Muscle of arm (tissue), 12 donors: ENCODE measurements around the gene ORC3. TPM values are rescaled to one million over a fixed set of nuclear protein-coding genes. Genes with fewer than 3 reads are reported as not detected.
"Not testable (repeated sequence)": the region's sequence is repeated elsewhere in the genome, so short reads cannot be mapped to it uniquely, and the experiment has no call there.

Experiments
- DNase-seq: peaks from one replicate; pipeline ENCODE4 v3.0.0-alpha.2; 2013
- polyA plus RNA-seq, 12 donors: library from polyadenylated mRNA; unstranded; fragments of 120-200 nt; gene quantifications; one replicate each; pipeline ENCODE4 v1.2.1, GENCODE V29; 2013; ENCODE audit not compliant: insufficient read length in 12 of 12

ORC3 gene
- polyA plus RNA-seq, 12 donors: 20.4 to 31.6 (median 28.3) TPM; not detected in 1

DNA sequence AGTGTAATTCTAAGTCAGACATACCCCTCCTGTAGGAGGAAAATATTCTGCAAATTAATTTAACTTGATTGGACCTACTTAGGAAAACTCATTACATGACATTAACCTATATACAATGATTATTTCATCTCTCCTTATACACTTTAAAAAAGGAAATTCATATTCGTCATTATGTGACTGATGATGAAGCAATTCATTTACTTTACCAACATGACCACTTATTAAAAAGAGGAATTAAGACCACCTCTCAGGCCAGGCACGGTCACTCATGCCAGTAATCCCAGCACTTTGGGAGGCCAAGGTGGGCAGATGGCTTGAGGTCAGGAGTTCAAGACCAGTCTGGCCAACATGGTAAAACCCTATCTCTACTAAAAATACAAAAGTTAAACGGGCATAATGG lies 100.5 kb downstream of the ORC3 start:
- DNase-seq: no peak

DNA sequence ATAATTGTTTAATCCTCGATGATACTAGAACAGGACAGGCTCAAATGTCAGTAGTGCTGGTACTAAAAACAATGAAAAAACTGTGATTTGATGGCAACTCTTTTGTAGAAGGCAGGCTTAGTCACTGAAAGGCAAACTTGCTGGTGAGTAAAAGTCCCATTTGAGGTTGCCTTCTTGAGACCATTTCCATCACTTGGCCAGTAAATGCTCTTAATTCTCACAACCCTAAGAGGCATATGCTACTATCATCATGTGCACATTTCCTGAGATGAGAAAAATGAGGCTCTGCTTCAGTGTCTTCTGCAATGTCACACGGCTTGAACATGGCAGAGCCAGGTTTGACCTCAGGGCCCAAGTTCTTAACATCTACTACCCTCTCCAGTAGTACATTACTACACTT lies 102.2 kb downstream of the ORC3 start:
- no peak for DNase-seq

GRCh38 chr6:87696817-87697216 lies 106.9 kb downstream of the ORC3 start:
- DNase-seq: not testable (repeated sequence)

DNA sequence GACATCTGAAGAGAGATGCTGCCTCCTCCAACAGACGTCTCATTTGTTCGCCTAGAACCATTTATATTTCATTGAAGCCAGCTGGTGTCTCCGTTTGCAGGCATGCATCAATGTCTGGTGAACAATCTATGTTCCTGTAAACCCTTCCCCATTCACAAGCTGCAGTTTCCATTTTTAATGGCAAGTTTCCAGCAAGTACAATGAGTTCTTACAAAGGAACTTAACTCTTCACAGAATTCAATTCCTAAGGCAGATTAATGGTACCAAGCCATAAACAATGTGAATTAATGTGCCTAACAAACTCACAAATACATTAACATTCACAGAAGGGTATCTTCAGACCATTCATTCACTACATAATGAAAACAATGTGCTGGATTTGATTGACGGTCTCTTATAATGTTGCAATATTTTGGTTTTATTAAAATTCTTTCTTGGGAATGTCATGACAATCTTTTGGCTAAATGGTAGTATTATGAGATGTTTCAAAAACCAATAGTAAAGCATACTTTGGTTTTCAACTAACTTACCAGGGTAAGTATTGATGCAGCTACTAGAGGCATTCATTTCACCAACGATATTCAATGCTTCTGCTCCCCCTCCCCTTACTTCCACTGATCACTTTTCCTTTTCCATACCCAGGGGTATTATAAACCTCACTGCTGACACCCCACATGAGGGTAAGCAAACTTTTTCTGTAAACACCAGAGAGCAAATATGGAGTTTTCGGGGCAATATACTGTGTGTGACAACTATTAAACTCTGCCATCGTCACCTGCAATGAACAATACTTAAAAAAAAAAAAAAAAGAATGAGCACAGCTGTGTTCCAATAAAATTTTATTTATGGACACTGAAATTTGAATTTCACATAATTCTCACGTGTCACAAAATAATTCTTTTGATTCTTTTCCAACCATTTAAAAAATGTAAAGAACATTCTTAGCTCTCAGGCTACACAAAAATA lies 107.9 kb downstream of the ORC3 start:
- peak; percentile 57 for DNase-seq

GRCh38 chr6:87698547-87699006 lies 108.6 kb downstream of the ORC3 start:
- DNase-seq: no peak

GRCh38 chr6:87699576-87699975 lies 109.6 kb downstream of the ORC3 start:
- no peak for DNase-seq

DNA sequence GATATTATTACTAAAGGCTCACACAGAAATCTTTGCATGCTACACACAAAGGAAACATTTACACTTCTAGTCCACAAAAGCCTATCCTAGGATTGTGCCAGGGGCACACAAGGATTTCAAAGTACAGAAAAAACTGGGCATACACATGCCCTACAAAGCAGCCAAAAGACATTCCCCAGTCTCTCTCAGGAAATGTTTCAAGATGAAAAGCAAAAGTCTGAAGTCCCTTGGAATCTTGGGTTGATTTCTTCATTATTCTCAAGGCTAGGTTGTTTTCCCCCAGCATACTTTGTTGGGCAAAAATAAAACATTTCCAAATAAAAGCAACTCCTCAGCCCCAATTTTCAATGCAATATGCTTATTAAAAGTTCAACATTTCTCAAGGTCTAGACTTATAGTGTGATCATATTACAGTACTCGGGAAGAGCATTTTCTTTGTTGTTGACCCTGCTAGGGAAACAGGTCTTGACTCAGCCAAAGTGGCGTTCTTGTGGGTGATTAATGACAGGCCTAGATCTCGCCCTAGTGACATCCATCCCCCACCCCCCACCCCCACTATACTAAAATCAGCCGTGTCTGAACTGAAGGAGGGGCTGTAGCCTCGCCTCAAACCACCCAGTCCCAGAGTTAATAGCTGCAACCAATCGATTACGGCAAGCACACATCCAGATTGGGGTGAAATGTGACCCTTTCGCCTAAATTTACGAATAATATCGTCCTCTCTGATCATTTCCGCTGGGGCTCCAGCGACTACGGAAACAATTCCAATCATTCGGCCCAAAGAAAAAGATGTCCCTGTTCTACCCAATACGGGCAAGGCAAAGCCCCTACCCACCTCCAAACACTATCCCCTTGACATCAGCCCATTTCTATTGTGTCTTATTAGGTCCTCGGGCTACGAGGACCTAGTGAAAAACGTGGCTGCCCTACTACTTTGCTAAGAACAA lies 110.7 kb downstream of the ORC3 start:
- DNase-seq: peak; percentile 73

GRCh38 chr6:87701344-87701675 lies 111.4 kb downstream of the ORC3 start:
- DNase-seq: no peak

- peak; percentile 98 for DNase-seq
Observed at GRCh38 chr6:87701676-87702588, 112.0 kb downstream of the ORC3 start, which contains the start of gene AKIRIN2. Gene AKIRIN2 (minus strand): TSS chr6:87702233. CDS start chr6:87701684, 549 bp downstream.

DNA sequence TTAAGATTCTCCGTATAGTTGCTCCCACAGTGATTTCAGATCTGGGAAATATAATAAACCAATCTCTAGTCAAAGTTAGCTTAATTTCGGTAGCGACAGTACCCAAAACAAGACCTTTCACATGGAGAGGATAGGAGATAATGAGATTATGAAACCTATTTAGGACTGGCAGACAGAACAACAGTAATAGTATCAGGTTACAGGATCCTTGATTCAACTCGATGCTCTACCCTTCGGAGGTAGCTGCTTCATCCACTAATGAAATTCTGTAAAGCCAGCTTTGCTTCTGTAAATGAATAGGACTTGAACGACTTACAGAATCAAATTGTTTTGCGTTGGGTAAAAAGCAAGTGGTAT lies 112.6 kb downstream of the ORC3 start:
- no peak for DNase-seq

- not testable (repeated sequence) for DNase-seq
Observed at GRCh38 chr6:87703039-87703438, 113.1 kb downstream of the ORC3 start.

DNA sequence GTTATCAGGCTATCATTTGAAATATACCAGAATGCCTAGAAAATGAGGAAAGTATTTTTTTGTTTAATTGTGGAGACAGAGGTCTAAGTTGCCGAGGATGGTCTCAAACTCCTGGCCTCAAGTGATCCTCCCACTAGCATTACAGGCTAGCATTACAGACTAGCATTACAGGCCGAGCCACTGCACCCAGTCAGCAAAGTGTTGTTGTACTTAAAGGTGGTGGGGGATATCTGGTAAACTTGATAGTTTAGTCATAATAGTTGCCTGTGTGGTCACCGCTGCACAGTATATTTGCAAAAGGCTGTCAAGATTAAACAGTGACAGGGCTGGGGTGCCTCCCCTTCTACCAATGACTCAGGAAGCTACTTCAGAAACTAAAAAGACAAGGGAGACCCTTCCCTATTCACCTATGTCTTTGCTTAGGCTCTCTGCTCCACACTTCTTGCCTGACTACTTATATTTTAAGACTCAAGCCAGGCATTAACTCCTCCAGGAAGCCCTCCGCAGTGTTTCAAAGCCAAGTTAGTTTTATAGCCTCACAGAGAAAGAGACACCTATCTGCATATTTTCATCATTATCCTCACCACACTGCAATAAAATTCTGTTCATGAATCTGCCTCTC lies 115.2 kb downstream of the ORC3 start:
- no peak for DNase-seq

DNA sequence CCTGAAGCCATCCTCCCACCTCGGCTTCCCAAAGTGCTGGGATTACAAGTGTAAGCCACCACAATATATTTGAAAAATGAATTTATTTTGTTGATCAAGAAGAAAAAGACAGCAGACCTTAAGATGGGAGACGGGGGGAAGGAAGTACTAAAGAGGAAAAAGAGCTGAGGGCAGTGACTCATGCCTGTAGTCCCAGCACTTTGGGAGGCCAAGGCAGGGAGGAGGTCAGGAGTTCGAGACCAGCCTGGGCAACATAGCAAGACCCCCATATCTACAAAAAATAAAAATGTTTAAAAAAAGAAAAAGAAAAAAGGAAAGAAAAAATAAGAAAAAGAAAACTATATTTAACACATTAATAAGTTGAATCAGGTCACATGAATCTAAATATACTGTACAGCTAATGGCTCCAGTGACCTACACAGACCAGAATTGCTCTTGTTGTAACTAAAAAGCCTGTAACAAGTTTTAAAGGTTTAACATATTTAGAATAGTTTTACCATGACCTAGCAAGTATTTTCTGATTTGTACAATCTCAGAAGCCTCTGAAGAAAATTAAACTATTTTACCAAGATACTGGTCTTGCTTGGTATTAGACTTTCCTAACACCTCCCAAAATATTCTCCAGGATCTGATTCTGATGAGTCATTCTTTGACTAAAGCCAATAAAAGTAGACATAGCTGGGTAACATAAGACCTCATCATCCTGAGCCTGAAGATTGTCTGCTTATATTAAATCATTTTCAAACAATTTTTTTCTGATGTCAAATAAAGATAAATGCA lies 116.4 kb downstream of the ORC3 start:
- no peak for DNase-seq

DNA sequence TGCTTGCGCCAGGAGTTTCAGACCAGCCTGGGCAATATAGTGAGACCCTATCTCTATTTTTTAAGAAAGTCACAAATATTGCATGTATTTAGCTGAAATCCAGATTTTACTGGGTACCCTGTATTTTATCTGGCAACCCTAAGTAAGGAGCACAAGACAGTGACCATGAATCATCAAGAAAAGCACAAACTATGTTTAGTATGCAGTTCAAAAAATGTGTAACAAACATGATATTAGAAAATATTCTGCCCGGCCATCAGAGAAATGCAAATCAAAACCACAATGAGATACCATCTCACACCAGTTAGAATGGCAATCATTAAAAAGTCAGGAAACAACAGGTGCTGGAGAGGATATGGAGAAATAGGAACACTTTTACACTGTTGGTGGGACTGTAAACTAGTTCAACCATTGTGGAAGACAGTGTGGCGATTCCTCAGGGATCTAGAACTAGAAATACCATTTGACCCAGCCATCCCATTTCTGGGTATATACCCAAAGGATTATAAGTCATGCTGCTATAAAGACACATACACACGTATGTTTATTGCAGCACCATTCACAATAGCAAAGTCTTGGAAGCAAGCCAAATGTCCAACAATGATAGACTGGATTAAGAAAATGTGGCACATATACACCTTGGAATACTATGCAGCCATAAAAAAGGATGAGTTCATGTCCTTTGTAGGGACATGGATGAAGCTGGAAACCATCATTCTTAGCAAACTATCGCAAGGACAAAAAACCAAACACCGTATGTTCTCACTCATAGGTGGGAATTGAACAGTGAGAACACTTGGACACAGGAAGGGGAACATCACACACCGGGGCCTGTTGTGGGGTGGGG lies 118.9 kb downstream of the ORC3 start:
- DNase-seq: not testable (repeated sequence)

DNA sequence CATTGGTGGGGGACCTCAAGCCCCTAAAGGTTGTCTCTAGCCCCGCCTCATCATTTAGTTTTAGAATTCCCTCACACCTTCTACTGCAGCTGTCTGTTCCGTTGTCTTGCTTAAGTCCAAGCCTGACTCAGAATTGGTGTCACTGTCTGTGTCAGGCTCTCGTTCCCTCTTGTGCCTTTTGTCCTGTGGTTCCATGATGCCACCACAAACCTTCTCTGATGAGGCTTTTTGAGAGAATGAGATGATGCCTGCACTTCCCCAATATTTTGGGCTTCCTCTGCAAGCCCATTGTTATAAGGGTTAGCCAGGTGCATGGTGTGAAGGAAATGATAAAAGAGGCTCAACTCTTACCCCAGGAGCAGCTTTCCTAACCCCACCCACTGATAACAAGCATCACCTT lies 120.2 kb downstream of the ORC3 start:
- no peak for DNase-seq

DNA sequence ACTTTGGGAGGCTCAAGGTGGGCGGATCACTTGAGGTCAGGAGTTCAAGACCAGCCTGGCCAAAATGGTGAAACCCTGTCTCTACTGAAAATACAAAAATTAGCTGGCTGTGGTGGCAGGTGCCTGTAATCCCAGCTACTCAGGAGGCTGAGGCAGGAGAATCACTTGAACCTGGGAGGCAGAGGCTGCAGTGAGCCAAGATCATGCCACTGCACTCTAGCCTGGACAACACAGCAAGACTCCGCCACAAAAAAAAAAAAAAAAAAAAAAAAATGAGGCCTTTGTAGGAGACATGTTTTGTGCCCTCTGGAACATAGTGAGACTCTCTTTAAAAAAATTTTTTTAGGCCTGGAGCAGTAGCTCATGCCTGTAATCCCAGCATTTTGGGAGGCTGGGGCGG lies 122.8 kb downstream of the ORC3 start:
- not testable (repeated sequence) for DNase-seq

- DNase-seq: no peak
Observed at GRCh38 chr6:87714093-87714842, 124.3 kb downstream of the ORC3 start.
